SJCRH30 (cell line): ENCODE measurements around the gene LRRC41. TPM values are rescaled to one million over a fixed set of nuclear protein-coding genes. Genes with fewer than 3 reads are reported as not detected.
A peak's percentile ranks its signal among the peaks of the same experiment; 100 is the strongest.
"Not testable (repeated sequence)": the region's sequence is repeated elsewhere in the genome, so short reads cannot be mapped to it uniquely, and the experiment has no call there.

ENCODE experiments used
- DNase-seq, 2 experiments: peaks; one replicate each; pipeline ENCODE4 v3.0.0-alpha.2; 2015 to 2020
- H3K27ac ChIP-seq: fragments of 250-450 bp; sonication (Bioruptor Pico); 2 replicates; pipeline ENCODE4 v1.5.1; 2020; ENCODE audit warnings: mild to moderate bottlenecking, moderate library complexity
- H3K27me3 ChIP-seq: fragments of 250-450 bp; sonication (Bioruptor Pico); 2 replicates; pipeline ENCODE4 v1.5.1; 2020; ENCODE audit warnings: mild to moderate bottlenecking, moderate library complexity
- H3K36me3 ChIP-seq: fragments of 250-450 bp; sonication (Bioruptor Pico); 2 replicates; pipeline ENCODE4 v1.5.1; 2020; ENCODE audit warnings: mild to moderate bottlenecking, moderate library complexity
- H3K4me1 ChIP-seq: fragments of 250-450 bp; sonication (Bioruptor Pico); 2 replicates; pipeline ENCODE4 v1.5.1; 2020; ENCODE audit warnings: mild to moderate bottlenecking, moderate library complexity
- H3K4me3 ChIP-seq: fragments of 250-450 bp; sonication (Bioruptor Pico); 2 replicates; pipeline ENCODE4 v1.5.1; 2020; ENCODE audit warnings: mild to moderate bottlenecking, moderate library complexity
- H3K9me3 ChIP-seq: fragments of 250-450 bp; sonication (Bioruptor Pico); replicated peaks from 2 replicates; pipeline ENCODE4 v1.5.1; 2020; ENCODE audit warnings: mild to moderate bottlenecking, moderate library complexity
- total RNA-seq: library from RNA; depleted of rRNA; stranded (reverse); fragments of >200 nt; shearing (Covaris generic); gene quantifications from 2 replicates; pipeline ENCODE4 v1.2.3, GENCODE V29; 2014; rRNA removed

The LRRC41 gene
- total RNA-seq, 1 experiment from 2014 or later: 71.1 TPM

- peak within 1 kb of the TSS; percentile 84 for H3K27ac ChIP-seq
- DNase-seq: peak; percentile 100
- H3K27me3 ChIP-seq: no peaks in the 10 kb centered on the region
- peaks cover 9% of the 10 kb centered on the region for H3K4me1 ChIP-seq
- H3K9me3 ChIP-seq: no peaks in the 10 kb centered on the region
- peaks cover 22% of the 10 kb centered on the region for H3K36me3 ChIP-seq
- H3K4me3 ChIP-seq: peak within 1 kb of the TSS; percentile 88
Observed at GRCh38 chr1:46247436-46248121, 55.8 kb downstream of the LRRC41 start, which contains the start of gene RAD54L. Gene RAD54L (plus strand): TSS chr1:46247763. CDS start chr1:46248406, 643 bp downstream.

- H3K4me1 ChIP-seq: peaks cover 9% of the 10 kb centered on the region
- peaks cover 19% of the 10 kb centered on the region for H3K36me3 ChIP-seq
- no peaks in the 10 kb centered on the region for H3K27me3 ChIP-seq
- DNase-seq: peak; percentile 79 to 82
- H3K27ac ChIP-seq: peak overlapping the region; percentile 73
- H3K9me3 ChIP-seq: no peaks in the 10 kb centered on the region
- peak overlapping the region; percentile 88 for H3K4me3 ChIP-seq
Observed at GRCh38 chr1:46246548-46247435, 56.6 kb downstream of the LRRC41 start.

- not testable (repeated sequence) for H3K27me3 ChIP-seq, DNase-seq, H3K9me3 ChIP-seq, H3K4me1 ChIP-seq, H3K4me3 ChIP-seq, H3K27ac ChIP-seq
- H3K36me3 ChIP-seq: peaks cover 14% of the 10 kb centered on the region
Observed at GRCh38 chr1:46246136-46246535, 57.3 kb downstream of the LRRC41 start.

GRCh38 chr1:46244656-46245371 is 58.6 kb downstream of the LRRC41 start:
- Histone ChIP-seq H3K27me3 (no peaks in the 10 kb centered on the region), H3K4me1 (peaks cover 9% of the 10 kb centered on the region), H3K36me3 (peaks cover 3% of the 10 kb centered on the region), H3K27ac (no peak overlapping the region), H3K9me3 (no peaks in the 10 kb centered on the region), H3K4me3 (no peak overlapping the region)
- DNase-seq: peak in 1 of 2 experiments; percentile 47

GRCh38 chr1:46243831-46244230 is 59.6 kb downstream of the LRRC41 start:
- H3K4me1 ChIP-seq, DNase-seq, H3K9me3 ChIP-seq, H3K27me3 ChIP-seq, H3K4me3 ChIP-seq, H3K27ac ChIP-seq, H3K36me3 ChIP-seq: not testable (repeated sequence)

GRCh38 chr1:46242918-46243317 is 60.5 kb downstream of the LRRC41 start:
- Histone ChIP-seq H3K27me3 (no peaks in the 10 kb centered on the region), H3K9me3 (peaks cover 7% of the 10 kb centered on the region; the same call in 1 of the 2 replicates), H3K4me3 (no peak overlapping the region), H3K4me1 (peaks cover 3% of the 10 kb centered on the region; the same call in 1 of the 2 replicates), H3K36me3 (no peaks in the 10 kb centered on the region), H3K27ac (no peak overlapping the region)
- no peak for DNase-seq

- H3K9me3 ChIP-seq: peaks cover 16% of the 10 kb centered on the region
- H3K4me1 ChIP-seq, H3K4me3 ChIP-seq, H3K27me3 ChIP-seq, H3K36me3 ChIP-seq, DNase-seq, H3K27ac ChIP-seq: not testable (repeated sequence)
Observed at GRCh38 chr1:46241733-46242132, 61.7 kb downstream of the LRRC41 start.

- H3K27me3 ChIP-seq, H3K36me3 ChIP-seq, H3K4me1 ChIP-seq, DNase-seq, H3K27ac ChIP-seq, H3K4me3 ChIP-seq: not testable (repeated sequence)
- peaks cover 19% of the 10 kb centered on the region for H3K9me3 ChIP-seq
Observed at GRCh38 chr1:46238865-46239264, 64.6 kb downstream of the LRRC41 start.

GRCh38 chr1:46236882-46237281 is 66.5 kb downstream of the LRRC41 start:
- H3K27ac ChIP-seq: no peak overlapping the region
- H3K4me3 ChIP-seq: no peak overlapping the region
- H3K36me3 ChIP-seq: no peaks in the 10 kb centered on the region
- no peak for DNase-seq
- no peaks in the 10 kb centered on the region for H3K4me1 ChIP-seq
- H3K9me3 ChIP-seq: peaks cover 19% of the 10 kb centered on the region
- H3K27me3 ChIP-seq: no peaks in the 10 kb centered on the region

- not testable (repeated sequence) for H3K27me3 ChIP-seq, H3K36me3 ChIP-seq, H3K4me1 ChIP-seq, H3K9me3 ChIP-seq, H3K4me3 ChIP-seq, DNase-seq, H3K27ac ChIP-seq
Observed at GRCh38 chr1:46231231-46231630, 72.2 kb downstream of the LRRC41 start.

Other genes with a start within 250 kb of the LRRC41 start
- 19.5 and 23.5 TPM in 2 replicates for gene PIK3R3, start 171.0 kb downstream of the LRRC41 start, total RNA-seq
- gene TSPAN1, start 128.5 kb downstream of the LRRC41 start, total RNA-seq: not detected in 2 replicates
- not detected in 2 replicates for gene P3R3URF, start 127.1 kb downstream of the LRRC41 start, total RNA-seq
- 53.3 TPM in 2 replicates for gene POMGNT1, start 105.2 kb downstream of the LRRC41 start, total RNA-seq
- 2.8 and 3.3 TPM in 2 replicates for gene LURAP1, start 100.3 kb downstream of the LRRC41 start, total RNA-seq
- 25.7 and 30.3 TPM in 2 replicates for gene RAD54L, start 55.9 kb downstream of the LRRC41 start, total RNA-seq
- 828 and 880 TPM in 2 replicates for gene UQCRH, start 82 bp upstream of the LRRC41 start, total RNA-seq
- gene NSUN4, start 37.2 kb upstream of the LRRC41 start, total RNA-seq: 23.7 TPM in 2 replicates
- gene FAAH, start 90.7 kb upstream of the LRRC41 start, total RNA-seq: 0.34 TPM in 1 of 2 replicates, not detected in the other
- gene DMBX1, start 186.2 kb upstream of the LRRC41 start, total RNA-seq: not detected in 2 replicates
- 0.12 and 0.25 TPM in 2 replicates for gene KNCN, start 248.0 kb upstream of the LRRC41 start, total RNA-seq